ENCODE results near the gene CYGB. TPM values are rescaled to one million over a fixed set of nuclear protein-coding genes. Genes with fewer than 3 reads are reported as not detected.

CYGB gene
- total and polyA plus RNA-seq, 9 of the 15 experiments (the other 6 are each of a cell fraction or from before 2014, with no cell fraction given): 0.08 to 0.95 (median 0.18) TPM; not detected in 5

DNA sequence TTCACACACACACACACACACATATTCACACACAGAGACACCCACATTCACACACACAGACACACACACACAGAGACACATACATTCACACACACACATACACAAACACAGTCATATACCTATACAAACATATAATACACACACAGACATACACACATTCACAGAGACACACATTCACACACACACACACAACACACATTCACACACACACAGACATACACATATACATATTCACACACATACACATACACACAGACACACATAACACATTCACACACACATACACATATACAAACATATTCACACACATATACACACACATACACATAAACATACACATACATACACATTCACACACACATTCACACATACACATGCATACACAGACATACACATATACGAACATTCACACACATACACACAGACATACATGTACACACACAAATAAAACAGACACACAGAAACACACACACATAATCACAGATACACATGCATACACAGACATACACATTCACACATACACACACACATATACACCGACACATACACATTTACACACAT, 10.2 kb upstream of the CYGB start (continued):
- TF ChIP-seq, protein P1, sequence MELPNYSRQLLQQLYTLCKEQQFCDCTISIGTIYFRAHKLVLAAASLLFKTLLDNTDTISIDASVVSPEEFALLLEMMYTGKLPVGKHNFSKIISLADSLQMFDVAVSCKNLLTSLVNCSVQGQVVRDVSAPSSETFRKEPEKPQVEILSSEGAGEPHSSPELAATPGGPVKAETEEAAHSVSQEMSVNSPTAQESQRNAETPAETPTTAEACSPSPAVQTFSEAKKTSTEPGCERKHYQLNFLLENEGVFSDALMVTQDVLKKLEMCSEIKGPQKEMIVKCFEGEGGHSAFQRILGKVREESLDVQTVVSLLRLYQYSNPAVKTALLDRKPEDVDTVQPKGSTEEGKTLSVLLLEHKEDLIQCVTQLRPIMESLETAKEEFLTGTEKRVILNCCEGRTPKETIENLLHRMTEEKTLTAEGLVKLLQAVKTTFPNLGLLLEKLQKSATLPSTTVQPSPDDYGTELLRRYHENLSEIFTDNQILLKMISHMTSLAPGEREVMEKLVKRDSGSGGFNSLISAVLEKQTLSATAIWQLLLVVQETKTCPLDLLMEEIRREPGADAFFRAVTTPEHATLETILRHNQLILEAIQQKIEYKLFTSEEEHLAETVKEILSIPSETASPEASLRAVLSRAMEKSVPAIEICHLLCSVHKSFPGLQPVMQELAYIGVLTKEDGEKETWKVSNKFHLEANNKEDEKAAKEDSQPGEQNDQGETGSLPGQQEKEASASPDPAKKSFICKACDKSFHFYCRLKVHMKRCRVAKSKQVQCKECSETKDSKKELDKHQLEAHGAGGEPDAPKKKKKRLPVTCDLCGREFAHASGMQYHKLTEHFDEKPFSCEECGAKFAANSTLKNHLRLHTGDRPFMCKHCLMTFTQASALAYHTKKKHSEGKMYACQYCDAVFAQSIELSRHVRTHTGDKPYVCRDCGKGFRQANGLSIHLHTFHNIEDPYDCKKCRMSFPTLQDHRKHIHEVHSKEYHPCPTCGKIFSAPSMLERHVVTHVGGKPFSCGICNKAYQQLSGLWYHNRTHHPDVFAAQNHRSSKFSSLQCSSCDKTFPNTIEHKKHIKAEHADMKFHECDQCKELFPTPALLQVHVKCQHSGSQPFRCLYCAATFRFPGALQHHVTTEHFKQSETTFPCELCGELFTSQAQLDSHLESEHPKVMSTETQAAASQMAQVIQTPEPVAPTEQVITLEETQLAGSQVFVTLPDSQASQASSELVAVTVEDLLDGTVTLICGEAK (IDR thresholded peaks at IDR 0.05): 0 out of 2 replicates have a peak, but pooled peaks have one; percentile 14
- TF ChIP-seq, protein P1 (CRISPR knock-in tag; IDR thresholded peaks at IDR 0.05): no peak
- TF ChIP-seq PURB (CRISPR knock-in tag; IDR thresholded peaks at IDR 0.05; ENCODE audit: low read depth) (no peak), MCM5 (IDR thresholded peaks at IDR 0.05; ENCODE audit: low read depth) (peak; percentile 86; the same call in 1 of the 2 replicates), MAFG (tag; conservative IDR thresholded peaks at IDR 0.05) (no peak), SRF (CRISPR knock-in tag; IDR thresholded peaks at IDR 0.05) (no peak), MAZ (CRISPR knock-in tag; conservative IDR thresholded peaks at IDR 0.05 in 1 of 2, IDR thresholded peaks at IDR 0.05 in 1 of 2) (no peak), TEAD2 (tag; IDR thresholded peaks at IDR 0.05) (no peak), ZNF316 (IDR thresholded peaks at IDR 0.05) (0 out of 2 replicates have a peak, but pooled peaks have one; percentile 9), ZNF57 (CRISPR knock-in tag; IDR thresholded peaks at IDR 0.05) (no peak), NEUROD1 (IDR thresholded peaks at IDR 0.05; ENCODE audit: borderline replicate concordance, low read depth, low read length, partially characterized antibody) (no peak), CC2D1A (IDR thresholded peaks at IDR 0.05) (0 out of 2 replicates have a peak, but pooled peaks have one; percentile 12), FIP1L1 (IDR thresholded peaks at IDR 0.05; ENCODE audit: low read depth, low read length, poor library complexity, severe bottlenecking) (no peak), RBFOX2 (IDR thresholded peaks at IDR 0.05; ENCODE audit: low read depth, low read length) (no peak), POLR2H (tag; IDR thresholded peaks at IDR 0.05; ENCODE audit: low read depth) (no peak), NFATC3 (IDR thresholded peaks at IDR 0.05) (peak; percentile 57; the same call in 1 of the 2 replicates)
- TF ChIP-seq, protein P2, sequence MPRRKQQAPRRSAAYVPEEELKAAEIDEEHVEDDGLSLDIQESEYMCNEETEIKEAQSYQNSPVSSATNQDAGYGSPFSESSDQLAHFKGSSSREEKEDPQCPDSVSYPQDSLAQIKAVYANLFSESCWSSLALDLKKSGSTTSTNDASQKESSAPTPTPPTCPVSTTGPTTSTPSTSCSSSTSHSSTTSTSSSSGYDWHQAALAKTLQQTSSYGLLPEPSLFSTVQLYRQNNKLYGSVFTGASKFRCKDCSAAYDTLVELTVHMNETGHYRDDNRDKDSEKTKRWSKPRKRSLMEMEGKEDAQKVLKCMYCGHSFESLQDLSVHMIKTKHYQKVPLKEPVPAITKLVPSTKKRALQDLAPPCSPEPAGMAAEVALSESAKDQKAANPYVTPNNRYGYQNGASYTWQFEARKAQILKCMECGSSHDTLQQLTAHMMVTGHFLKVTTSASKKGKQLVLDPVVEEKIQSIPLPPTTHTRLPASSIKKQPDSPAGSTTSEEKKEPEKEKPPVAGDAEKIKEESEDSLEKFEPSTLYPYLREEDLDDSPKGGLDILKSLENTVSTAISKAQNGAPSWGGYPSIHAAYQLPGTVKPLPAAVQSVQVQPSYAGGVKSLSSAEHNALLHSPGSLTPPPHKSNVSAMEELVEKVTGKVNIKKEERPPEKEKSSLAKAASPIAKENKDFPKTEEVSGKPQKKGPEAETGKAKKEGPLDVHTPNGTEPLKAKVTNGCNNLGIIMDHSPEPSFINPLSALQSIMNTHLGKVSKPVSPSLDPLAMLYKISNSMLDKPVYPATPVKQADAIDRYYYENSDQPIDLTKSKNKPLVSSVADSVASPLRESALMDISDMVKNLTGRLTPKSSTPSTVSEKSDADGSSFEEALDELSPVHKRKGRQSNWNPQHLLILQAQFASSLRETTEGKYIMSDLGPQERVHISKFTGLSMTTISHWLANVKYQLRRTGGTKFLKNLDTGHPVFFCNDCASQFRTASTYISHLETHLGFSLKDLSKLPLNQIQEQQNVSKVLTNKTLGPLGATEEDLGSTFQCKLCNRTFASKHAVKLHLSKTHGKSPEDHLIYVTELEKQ (CRISPR knock-in tag; IDR thresholded peaks at IDR 0.05): no peak

Data from K562 (cell line).